ENCODE data around the gene KRT14. TPM values are rescaled to one million over a fixed set of nuclear protein-coding genes. Genes with fewer than 3 reads are reported as not detected.

Gene KRT14
- total and polyA plus RNA-seq, 9 donors, result 0.38 to 1.1 (median 0.75) TPM; not detected in 6

GRCh38 chr17:41559548-41559947 is 27.1 kb downstream of the KRT14 start:
- intact Hi-C loops (cut with DNase I), result loop anchor here in 1 of 4 donors (10.0 kb wide), 1 partner anchor 655 kb away; no protein-coding TSS in a partner anchor
- 87 to 88% (median 88%) methylated on average over 2 of the region's 2 CpGs for WGBS, 3 donors

GRCh38 chr17:41556931-41557330 is 29.8 kb downstream of the KRT14 start:
- no peak overlapping the region for H3K27ac ChIP-seq
- H3K36me3 ChIP-seq, result no peaks in the 10 kb centered on the region
- no peak for DNase-seq
- no peaks in the 10 kb centered on the region for H3K4me1 ChIP-seq (ENCODE audit: insufficient read depth)
- no peaks in the 10 kb centered on the region for H3K27me3 ChIP-seq
- intact Hi-C loops (cut with DNase I), result loop anchor here in 1 of 4 donors (10.0 kb wide), 1 partner anchor 652 kb away; no protein-coding TSS in a partner anchor
- TF ChIP-seq EP300 (IDR thresholded peaks at IDR 0.05) (no peak), CTCF (IDR thresholded peaks at IDR 0.05) (no peak), POLR2A (IDR thresholded peaks at IDR 0.05) (no peak)
- H3K9me3 ChIP-seq, result no peaks in the 10 kb centered on the region
- WGBS, 3 donors, result 73 to 83% (median 78%) methylated on average over 9 of the region's 9 CpGs
- no peak overlapping the region for H3K4me3 ChIP-seq

More at GRCh38 chr17:41559548-41559947, 27.1 kb downstream of the KRT14 start:
- Histone ChIP-seq H3K27me3 (no peaks in the 10 kb centered on the region), H3K4me3 (no peak overlapping the region), H3K36me3 (no peaks in the 10 kb centered on the region), H3K4me1 (ENCODE audit: insufficient read depth) (no peaks in the 10 kb centered on the region), H3K9me3 (no peaks in the 10 kb centered on the region), H3K27ac (no peak overlapping the region)
- DNase-seq, result no peak
- TF ChIP-seq CTCF (IDR thresholded peaks at IDR 0.05), result no peak
- no peak for TF ChIP-seq EP300 (IDR thresholded peaks at IDR 0.05)
- TF ChIP-seq POLR2A (IDR thresholded peaks at IDR 0.05), result no peak

- H3K36me3 ChIP-seq, result no peaks in the 10 kb centered on the region
- no peak overlapping the region for H3K4me3 ChIP-seq
- no peaks in the 10 kb centered on the region for H3K27me3 ChIP-seq
- TF ChIP-seq POLR2A (IDR thresholded peaks at IDR 0.05), result no peak
- no peak for TF ChIP-seq CTCF (IDR thresholded peaks at IDR 0.05)
- no peak for TF ChIP-seq EP300 (IDR thresholded peaks at IDR 0.05)
- no peak for DNase-seq
- intact Hi-C loops (cut with DNase I), result loop anchor here in 1 of 4 donors (10.0 kb wide), 1 partner anchor 652 kb away; no protein-coding TSS in a partner anchor
- H3K4me1 ChIP-seq (ENCODE audit: insufficient read depth), result no peaks in the 10 kb centered on the region
- H3K9me3 ChIP-seq, result no peaks in the 10 kb centered on the region
- 68% methylated on average over 5 of the region's 5 CpGs for WGBS, 3 donors
- no peak overlapping the region for H3K27ac ChIP-seq
Observed at GRCh38 chr17:41556306-41556705, 30.4 kb downstream of the KRT14 start.

- TF ChIP-seq POLR2A (IDR thresholded peaks at IDR 0.05), result no peak
- intact Hi-C loops (cut with DNase I), result loop anchor here in 1 of 4 donors (10.0 kb wide), 1 partner anchor 650 kb away; no protein-coding TSS in a partner anchor
- H3K36me3 ChIP-seq, result no peaks in the 10 kb centered on the region
- H3K9me3 ChIP-seq, result no peaks in the 10 kb centered on the region
- 69 to 74% (median 73%) methylated on average over 5 of the region's 5 CpGs for WGBS, 3 donors
- H3K27me3 ChIP-seq, result no peaks in the 10 kb centered on the region
- no peak overlapping the region for H3K4me3 ChIP-seq
- no peak for DNase-seq
- H3K4me1 ChIP-seq (ENCODE audit: insufficient read depth), result no peaks in the 10 kb centered on the region
- no peak overlapping the region for H3K27ac ChIP-seq
Observed at GRCh38 chr17:41555105-41555887, 31.4 kb downstream of the KRT14 start.

Data from ovary (tissue), 9 donors.